GM18508 (cell line): Measurements from ENCODE around the gene PFKFB4.
"Not testable (repeated sequence)": the region's sequence is repeated elsewhere in the genome, so short reads cannot be mapped to it uniquely, and the experiment has no call there.

Source experiments
- ATAC-seq: cut with Tn5 transposase; IDR thresholded peaks from one replicate; pipeline ENCODE4 v1.9.1; 2021; ENCODE audit warnings: moderate number of reproducible peaks; ENCODE audit not compliant: insufficient read depth, unreplicated experiment

Gene PFKFB4

DNA sequence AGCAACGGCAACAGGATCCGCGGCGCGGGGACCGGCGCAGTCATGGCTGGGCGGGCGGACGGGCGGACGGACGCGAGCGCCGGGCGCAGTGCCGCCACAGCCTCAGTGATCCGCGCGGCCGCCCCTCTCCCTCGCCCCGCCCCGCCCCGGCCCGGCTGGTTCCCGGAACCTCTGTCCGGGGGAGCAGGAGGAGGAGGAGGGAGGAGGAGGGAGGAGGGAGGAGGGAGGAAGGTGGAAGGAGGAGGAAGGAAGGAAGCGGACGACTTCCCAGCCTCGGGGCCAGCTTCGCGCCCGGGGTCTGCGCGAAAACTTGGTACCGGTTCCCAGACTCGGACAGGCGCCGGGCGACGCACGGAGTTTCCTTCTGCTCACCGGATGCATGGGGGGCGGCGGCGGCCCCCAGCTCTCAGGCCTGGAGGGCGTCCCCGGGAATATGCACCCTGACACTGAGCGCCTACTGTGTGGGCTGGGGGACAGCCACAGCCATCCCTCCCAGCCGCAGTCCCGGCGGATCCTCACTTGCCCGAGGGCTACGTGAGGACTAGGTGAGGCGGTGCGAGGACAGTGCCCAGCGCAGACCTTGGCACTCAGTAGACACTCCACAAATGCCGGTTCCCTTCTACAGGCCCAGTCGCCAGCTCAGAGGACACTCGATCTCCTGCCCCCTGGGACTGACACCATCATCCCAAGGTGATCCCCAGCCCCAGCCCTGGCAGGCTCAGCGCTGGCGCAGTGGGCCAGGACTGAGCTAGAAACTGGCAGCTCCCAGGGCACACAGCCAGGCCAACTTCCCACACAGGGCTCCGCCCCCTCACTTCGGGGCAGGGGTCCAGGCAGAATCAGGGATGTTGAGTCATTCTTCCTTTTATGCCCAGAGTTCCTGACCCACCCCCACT is 52.3 kb downstream of the PFKFB4 start, which contains the start of gene SHISA5:
Gene SHISA5, minus strand, starts transcription at position 124 of the 896 bp plus-strand sequence. Its CDS starts 80 bp downstream, at position 44.
- ATAC-seq: no peak

DNA sequence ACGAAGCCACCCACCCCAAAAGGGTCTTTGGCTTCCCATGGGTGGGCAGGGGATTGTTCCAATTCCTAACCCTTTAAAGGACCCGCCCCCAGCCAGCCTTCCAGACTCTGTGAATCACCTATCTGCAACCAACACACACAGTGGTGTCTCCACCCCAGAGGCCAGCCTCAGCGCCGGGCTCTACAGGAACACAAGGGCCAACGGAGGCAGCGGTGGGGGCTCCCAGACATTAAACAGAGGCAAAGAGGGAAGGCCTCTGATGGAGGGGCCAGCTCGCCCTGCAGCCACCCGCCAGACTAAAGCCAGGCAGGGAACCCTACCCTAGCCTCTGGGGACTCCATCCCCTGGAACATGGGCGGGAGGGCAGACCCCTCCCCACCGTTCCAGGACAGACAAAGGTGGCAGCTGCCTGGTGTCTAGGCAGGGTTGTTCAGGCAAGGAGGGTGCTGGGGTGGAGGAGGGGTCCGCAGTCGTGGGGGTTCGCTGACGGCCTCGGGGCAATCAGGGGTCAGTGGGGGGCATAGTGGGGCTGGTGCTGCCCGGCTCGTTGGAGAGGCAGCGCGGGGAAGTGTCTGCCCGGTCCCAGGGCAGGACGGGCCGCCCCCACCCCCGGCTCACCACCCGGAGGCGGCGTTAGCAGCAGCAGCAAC is 53.1 kb downstream of the PFKFB4 start:
- no peak for ATAC-seq

DNA sequence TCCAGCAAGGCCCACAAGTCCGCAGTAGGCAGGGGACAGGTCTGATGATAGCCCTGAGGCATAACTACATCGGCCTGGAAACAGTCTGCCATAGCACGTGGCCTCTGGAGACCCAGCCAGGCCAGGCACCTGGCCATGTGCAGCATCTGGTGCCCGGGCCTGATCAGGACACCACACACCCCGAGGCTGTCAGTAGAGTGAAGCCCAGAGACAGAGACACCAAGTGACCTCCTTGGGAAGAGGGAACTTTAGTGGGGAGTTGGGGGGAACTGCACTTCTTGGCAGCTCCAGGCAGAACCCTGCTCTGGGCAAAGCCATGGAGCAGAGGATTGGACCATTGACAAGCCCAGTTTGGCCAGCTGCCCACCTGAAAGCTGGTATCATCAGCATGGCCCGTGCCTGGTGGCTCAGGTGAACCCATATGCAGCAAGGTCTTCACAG is 53.9 kb downstream of the PFKFB4 start:
- ATAC-seq: no peak

DNA sequence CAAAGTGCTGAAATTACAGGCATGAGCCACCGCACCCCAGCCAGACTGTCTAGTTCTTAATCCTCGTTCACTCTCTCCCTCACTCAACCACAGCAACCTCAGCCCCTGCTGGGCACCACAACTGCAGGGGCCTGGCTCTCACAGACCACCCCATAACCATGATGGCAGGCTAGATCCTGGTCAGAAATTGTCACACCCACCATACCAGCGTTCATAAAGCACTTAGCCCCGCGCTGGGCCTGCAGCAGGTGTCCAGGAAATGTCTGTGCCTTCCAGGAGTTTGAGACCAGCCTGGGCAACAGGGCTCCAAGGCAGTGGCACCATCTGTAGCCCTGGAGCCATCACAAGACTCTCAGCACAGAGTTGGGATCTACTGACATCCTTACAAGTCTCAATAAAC is 54.5 kb downstream of the PFKFB4 start:
- ATAC-seq: no peak

DNA sequence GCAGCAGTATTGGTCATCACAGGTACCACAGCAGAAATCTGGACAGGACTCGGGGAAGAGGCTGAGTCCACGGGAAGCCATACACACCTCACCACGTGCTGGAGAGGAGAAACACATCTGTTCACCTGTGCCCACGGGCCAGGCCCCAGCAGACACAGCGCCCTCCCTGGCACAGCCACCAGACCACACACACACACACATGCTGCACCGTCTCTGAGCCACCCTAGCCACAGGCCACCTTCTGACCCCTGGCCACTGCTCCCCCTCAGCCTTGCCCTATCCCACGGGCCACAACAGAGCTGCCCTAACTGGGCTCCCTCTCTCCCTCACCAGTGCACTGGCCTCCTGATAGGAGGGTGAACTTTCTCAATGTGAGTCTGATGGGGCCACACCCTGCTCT is 55.4 kb downstream of the PFKFB4 start:
- no peak for ATAC-seq

DNA sequence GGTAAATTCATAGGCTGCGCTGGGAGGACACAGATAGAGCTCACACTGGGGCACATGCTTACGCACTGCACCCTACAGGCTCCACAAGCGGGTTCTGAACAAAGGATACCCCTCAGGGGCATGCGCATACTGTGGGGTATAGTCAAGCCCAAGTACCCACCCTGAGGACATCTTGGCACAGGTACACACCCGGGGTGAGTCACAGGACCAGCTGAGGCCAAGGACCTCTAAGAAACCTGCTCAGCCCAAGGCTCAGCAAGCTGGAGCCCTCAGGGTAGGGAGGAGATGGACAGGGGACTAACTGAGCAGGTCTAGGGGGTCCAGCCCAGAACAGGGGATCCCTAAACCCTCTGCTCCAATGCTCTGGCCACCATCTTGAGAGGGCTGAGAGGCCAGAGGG is 55.9 kb downstream of the PFKFB4 start:
- no peak for ATAC-seq

DNA sequence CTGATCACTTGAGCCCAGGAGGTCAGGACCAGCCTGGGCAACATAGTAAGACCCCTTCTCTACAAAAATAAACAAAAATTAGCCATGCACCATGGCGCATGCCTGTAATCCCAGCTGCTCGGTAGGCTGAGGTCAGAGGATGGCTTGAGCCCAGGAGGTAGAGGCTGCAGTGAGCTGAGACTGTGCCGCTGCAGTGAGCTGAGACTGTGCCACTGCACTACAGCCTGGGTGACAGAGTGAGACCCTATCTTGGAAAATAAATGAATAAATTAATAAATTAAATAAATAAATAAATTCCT is 63.5 kb downstream of the PFKFB4 start:
- no peak for ATAC-seq

DNA sequence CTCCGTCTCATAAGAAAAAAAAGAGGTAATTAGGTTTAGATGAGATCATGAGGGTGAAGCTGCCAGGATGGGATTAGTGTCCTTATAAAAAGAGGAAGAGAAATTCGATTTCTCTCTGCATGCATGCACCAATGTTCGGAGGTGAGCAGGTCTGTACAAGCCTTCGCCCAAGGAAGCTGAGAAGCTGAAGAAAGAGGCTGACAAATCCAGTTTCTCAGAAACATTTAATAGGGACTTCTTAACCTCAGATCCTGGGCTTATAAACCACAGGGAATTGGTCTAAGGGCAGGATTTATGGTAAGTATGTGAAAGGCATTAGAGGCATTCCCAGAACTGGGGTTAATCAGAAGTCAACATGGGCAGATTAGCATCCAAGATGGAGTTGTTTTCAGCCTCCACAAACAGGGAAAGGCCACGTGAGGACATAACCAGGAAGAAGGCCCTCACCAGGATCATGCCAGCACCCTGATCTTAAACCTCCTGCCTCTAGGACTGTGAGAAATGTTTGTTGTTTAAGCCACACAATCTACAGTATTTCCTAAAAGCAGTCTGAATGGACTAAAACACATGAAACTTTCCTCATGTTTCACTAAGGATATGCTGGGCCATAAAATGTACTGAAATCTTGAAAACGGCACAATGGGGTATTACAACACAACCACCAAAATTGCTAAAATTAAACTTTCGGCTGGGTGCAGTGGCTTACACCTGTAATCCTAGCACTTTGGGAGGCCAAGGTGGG is 64.0 kb downstream of the PFKFB4 start:
- no peak for ATAC-seq

DNA sequence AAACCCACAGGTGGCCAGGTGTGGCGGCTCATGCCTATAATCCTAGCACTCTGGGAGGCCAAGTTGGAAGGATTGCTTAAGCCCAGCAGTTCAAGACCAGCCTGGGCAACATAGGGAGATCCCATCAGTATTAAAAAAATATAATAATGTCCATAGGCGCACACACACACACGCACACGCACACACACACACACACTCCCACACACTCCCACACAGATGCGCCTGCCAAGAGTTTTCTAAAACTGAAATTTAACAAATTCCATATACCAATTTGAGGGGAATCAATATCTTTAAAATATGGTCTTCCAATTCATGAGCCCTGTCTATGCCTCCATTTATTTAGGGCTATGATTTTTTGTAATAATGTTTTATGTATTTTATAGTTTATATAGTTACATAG is 69.7 kb downstream of the PFKFB4 start:
- no peak for ATAC-seq

DNA sequence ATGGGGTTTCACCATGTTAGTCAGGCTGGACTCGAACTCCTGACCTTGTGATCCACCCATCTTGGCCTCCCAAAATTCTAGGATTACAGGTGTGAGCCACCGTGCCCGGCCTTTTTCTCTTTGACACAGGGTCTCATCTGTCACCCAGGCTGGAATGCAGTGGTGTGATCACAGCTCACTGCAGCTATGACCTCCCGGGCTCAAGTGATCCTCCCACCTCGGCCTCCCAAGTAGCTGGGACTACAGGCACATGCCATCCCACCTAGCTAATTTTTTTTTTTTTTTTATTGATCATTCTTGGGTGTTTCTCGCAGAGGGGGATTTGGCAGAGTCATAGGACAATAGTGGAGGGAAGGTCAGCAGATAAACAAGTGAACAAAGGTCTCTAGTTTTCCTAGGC is 73.8 kb downstream of the PFKFB4 start:
- not testable (repeated sequence) for ATAC-seq

DNA sequence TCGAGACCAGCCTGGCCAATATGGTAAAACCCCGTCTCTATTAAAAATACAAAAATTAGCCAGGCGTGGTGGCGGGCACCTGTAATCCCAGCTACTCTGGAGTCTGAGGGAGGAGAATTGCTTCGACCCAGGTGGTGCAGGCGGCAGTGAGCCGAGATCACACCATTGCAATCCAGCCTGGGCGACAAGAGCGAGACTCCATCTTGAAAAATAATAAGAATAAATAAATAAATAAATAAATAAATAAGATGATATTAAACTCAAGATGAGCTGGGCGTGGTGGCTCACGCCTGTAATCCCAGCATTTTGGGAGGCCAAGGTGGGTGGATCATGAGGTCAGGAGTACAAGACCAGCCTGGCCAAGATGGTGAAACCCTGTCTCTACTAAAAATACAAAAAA is 75.7 kb downstream of the PFKFB4 start:
- not testable (repeated sequence) for ATAC-seq

DNA sequence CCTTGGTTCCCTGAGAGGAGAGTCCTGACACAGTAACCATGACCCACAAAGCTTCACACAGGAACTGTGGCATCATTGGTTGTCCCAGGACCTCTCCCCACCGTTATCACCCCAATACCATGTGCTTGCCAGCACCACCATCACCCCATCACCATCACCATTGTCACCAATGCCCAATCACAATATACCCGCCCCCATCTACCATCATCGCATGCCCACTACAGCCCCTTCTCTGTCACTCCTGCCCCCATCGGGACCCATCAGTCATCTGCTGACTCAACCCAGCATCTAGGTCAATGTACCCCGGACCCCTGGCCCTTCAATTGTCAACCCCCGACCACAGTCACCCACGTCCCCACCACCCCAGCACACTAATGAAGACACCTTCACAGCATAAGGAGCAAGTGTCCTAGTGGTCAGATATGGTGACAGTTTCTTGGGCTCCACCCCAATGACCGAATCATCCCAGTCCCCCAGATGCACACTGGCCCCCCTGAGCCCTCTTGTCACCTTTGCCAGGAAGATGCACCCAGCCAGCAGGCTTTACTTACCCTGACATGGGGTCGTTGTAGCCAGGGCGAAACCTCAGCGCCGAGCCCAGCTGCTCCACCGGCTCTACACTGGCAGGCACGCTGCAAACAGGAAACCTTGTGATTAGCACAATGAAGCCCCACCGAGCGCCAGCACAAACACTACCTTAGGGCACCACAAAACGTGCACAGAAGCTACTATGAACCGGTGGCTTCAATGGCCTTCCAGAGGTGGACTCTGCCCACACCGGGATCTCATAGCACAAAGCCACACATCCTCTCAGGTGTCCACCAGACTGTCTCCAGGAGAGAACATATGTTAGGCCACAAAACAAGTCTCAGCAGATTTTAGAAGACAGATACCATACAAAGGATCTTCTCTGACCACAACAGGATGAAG is 77.7 kb downstream of the PFKFB4 start:
- ATAC-seq: no peak

DNA sequence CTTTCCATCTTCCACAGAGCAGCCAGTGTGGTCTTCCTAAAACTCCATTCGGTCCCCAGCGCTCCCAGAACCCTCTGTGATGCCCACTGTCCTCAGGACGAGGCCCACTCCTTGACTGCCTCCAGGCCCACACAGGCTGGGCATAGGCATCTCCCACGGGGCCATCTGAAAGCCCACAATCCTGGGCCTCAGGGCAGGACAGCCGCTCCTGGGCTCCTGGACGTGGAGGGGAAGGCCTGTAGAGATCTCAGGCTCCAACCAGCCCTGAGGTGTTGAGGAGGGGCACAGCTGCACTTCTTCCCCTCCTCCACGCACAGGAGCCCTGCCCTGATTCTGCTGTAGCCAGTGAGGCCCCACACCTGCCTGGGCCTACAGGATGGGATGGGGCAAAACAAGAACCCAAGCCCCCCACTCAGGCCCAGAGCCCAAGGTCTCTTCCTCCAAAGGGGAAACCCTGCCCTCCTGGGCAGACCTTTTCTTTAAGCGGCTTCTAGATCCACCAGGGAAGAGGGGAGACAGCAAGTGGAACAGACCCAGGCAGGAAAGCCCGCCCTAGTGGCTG is 78.6 kb downstream of the PFKFB4 start:
- no peak for ATAC-seq

DNA sequence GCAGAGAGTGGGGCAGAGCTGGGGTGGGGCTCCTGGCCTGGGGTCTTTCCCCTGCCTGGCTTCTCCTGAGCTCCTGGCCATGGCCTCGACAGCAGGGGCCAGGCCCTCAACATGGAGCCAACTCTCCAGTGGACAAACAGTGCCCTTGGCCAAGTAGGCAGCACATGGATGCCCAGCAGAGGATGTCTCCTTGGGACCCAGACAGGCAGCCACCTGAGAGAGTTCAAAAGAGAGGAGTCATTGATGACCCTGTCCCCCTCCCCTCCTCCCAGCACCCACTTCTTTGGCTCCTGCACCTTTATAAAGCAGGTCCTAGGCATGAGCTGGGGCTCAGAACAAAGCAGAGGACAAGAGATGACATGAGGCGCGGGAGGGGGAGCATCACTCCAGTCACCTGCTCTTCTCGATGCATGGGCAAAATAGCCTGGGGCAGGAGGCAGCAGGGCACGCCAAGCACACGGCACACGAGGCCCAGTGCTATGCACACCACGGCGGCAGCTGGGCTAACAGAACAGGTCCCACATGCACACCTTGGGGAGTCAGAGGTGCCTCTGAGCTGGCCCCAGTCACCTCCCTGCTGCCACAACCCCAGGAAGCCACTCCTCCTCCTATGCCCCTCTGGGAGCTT is 80.1 kb downstream of the PFKFB4 start:
- no peak for ATAC-seq

DNA sequence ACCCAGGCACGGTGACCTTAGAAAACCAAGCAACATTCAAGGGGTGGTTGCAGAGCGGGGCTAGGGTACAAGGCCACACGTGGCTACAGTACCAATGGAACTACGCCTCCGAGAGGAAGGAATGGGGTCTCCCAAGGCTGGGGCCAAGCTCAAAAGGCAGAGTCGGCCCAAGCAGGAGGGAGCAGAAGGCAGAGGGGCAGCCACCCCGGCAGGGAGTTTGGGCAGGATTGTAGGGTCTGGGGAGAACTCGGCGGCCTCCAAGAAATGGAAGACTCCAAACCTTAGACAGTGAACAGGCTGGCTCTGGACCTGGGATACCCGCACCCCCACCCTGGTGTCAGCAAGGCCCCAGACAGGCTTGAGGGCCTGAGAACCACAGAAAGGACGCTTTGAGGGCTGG is 81.4 kb downstream of the PFKFB4 start:
- ATAC-seq: no peak

DNA sequence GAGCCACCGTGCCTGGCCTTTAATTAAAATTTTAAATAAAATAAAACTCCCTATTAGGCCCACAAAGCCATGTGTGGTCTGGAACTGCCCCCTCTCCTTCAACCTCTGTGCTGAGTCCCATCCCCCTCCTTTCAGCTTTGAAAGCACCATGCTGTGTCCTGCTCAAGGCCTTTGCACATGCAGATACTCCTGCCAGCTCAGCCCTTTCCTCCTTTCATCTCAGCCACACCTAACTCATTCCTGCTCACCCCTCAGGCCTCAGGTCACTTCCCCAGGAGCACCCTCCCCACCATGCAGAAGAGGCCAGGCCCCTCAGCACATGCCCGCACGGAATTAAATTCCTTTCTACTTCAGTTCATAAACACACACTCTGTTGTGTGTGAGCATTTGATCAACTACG is 82.0 kb downstream of the PFKFB4 start:
- ATAC-seq: no peak

DNA sequence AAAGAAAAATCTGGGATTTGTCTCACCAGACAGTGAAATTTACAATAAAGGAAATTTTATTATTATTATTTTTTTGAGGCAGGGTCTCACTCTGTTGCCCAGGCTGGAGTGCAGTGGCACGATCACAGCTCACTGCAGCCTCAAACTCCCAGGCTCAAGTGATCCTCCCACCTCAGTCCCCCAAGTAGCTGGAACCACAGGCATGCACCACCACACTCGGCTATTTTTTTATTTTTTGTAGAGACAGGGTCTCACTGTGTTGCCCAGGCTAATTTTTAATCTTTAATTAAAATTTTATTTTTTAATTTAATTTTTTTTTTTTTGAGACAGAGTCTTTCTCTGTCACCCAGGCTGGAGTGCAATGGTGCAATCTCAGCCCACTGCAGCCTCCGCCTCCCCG is 82.6 kb downstream of the PFKFB4 start:
- not testable (repeated sequence) for ATAC-seq

DNA sequence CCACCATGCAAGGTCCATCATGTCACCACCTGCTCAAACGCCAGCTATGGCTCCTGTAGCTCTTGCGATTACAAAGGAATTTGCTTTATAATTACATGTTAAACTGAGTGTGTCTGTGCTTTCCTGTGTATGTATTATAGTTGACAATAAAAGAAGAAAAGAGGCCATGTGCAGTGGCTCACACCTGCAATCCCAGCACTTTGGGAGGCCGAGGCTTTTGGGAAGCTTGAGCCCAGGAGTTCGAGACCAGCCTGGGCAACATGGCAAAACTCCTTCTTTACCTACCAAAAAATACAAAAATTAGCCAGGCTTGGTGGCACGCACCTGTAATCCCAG is 83.0 kb downstream of the PFKFB4 start:
- ATAC-seq: no peak

DNA sequence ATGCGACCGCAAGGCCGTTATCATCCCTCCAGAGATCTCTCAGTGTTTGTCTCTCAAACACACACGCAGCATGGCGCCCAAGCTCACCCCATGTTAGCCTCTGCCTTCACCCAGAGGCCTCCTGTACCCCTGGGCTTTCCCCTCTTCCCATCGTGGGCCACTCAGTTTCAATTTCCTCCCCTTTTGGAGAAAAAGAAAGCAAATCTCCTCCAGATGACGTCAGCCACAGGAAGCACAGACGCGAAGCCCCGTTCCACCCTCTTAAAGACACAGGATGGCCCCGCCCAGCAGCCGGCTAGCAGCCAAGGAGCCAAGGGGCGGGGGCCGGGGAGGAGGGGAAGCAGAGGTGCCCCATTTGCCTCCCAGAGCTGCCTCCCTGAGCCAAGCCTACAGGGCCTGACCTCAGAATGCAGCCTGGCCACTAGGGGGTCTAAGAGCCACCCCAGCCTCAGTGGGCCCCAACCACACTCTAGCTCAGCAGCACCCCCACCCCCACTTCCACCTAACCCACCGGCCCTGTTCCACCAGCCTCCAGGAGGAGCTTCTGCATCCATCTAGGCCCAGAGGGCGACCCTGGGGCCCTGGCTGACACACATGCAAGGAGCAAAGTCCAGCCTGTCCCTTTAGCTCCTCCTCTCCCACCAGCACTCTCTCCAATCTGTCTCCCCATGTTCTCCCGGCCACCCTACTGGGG is 83.5 kb downstream of the PFKFB4 start:
- peak; percentile 49 for ATAC-seq
